Spleen (tissue), 11 donors: ENCODE data around the gene MYO1D. TPM values are rescaled to one million over a fixed set of nuclear protein-coding genes. Genes with fewer than 3 reads are reported as not detected.

Experiments
- DNase-seq: peaks from one replicate; pipeline ENCODE4 v3.0.0-alpha.2; 2020
- H3K27ac ChIP-seq, 8 donors: fragments of 200-600 bp; sonication (generic) in 7 of 8; 1 replicate in 4 of 8; 2 replicates in 4 of 8; pipeline versions ENCODE4 v1.5.0 to v1.8.0; 2016 to 2021; ENCODE audit warnings: inconsistent platforms in 4 of 8, mild to moderate bottlenecking in 4 of 8, moderate library complexity in 1 of 8
- H3K27me3 ChIP-seq, 7 donors: fragments of 200-600 bp; sonication (generic) in 6 of 7; replicated peaks in 1 of 7; 1 replicate in 4 of 7; 2 replicates in 3 of 7; pipeline versions ENCODE4 v1.5.0 to v1.8.0; 2016 to 2021; ENCODE audit warnings: inconsistent platforms in 3 of 7, mild to moderate bottlenecking in 1 of 7
- H3K36me3 ChIP-seq, 6 donors: fragments of 200-600 bp; sonication (generic) in 5 of 6; 1 replicate in 4 of 6; 2 replicates in 2 of 6; pipeline versions ENCODE4 v1.5.0 to v1.8.0; 2016 to 2021; ENCODE audit warnings: inconsistent platforms in 2 of 6
- H3K4me1 ChIP-seq, 6 donors: fragments of 200-600 bp; sonication (generic) in 5 of 6; 1 replicate in 3 of 6; 2 replicates in 3 of 6; pipeline versions ENCODE4 v1.5.0 to v1.8.0; 2016 to 2021; ENCODE audit warnings: inconsistent platforms in 3 of 6
- H3K4me3 ChIP-seq, 8 donors: fragments of 200-600 bp; sonication (generic) in 7 of 8; 1 replicate in 4 of 8; 2 replicates in 4 of 8; pipeline versions ENCODE4 v1.5.0 to v1.8.0; 2016 to 2021; ENCODE audit warnings: inconsistent platforms in 4 of 8, mild to moderate bottlenecking in 4 of 8, moderate library complexity in 2 of 8
- H3K9me3 ChIP-seq, 8 donors: fragments of 200-600 bp; sonication (generic) in 7 of 8; 1 replicate in 4 of 8; 2 replicates in 4 of 8; pipeline versions ENCODE4 v1.5.0 to v1.8.0; 2016 to 2021; ENCODE audit warnings: inconsistent platforms in 4 of 8
- POLR2A ChIP-seq, 3 donors: fragments of 450-650 bp; IDR thresholded peaks; one replicate each; pipeline ENCODE4 v1.5.1; 2017; ENCODE audit warnings: antibody characterized with exemption in 3 of 3, mild to moderate bottlenecking in 1 of 3
- POLR2AphosphoS5 ChIP-seq, 3 donors: sonication (generic); formaldehyde crosslinking; IDR thresholded peaks; one replicate each; pipeline ENCODE4 v1.5.1; 2017; ENCODE audit warnings: antibody characterized with exemption in 3 of 3
- WGBS, 5 donors: extraction: QIAGEN DNeasy Blood & Tissue Kit in 3 of 5; methylation state at CpG; one replicate each; pipeline versions ENCODE4 v1.1.5 to v1.1.7; 2013 to 2018; 5-methylcytosine and 5-hydroxymethylcytosine counted together
- intact Hi-C: fragments of 100-400 bp; cut with DNase I; formaldehyde crosslinking; loops from one replicate; pipeline ENCODE4 v1.15.0; 2023; ENCODE audit warnings: low total_unique reads
- polyA plus RNA-seq, 3 donors: library from polyadenylated mRNA; stranded (reverse); fragments of 200-250 nt; gene quantifications; one replicate each; pipeline ENCODE4 v1.2.1, GENCODE V29; 2013
- total RNA-seq, 7 donors: library from RNA; depleted of rRNA in 3 of 7; stranded (reverse); fragments of >200 nt in 3 of 7; fragmentation: NEBNext Ultra II Directional in 4 of 7; extraction: Animal tissue kit (Norgen Biotek cat#: 25700) in 4 of 7; gene quantifications; one replicate each; pipeline versions ENCODE4 v1.1.0 to v1.2.1, GENCODE V29; 2016 to 2021
- TF ChIP-seq, protein P1 (sequence below), 11 experiments: fragments of 200-600 bp in 7 of 11; fragments of 450-650 bp in 4 of 11; sonication (generic) in 4 of 11; IDR thresholded peaks in 8 of 11; conservative IDR thresholded peaks in 3 of 11; 1 replicate in 7 of 11; 2 replicates in 4 of 11; pipeline versions ENCODE4 v1.4.0 to v1.8.0; 2016 to 2021; ENCODE audit warnings: antibody characterized with exemption in 11 of 11, inconsistent platforms in 4 of 11, mild to moderate bottlenecking in 1 of 11
- donor health status: healthy with polysubstance abuse.
- donor health status: DM: no; HTN: no; CAD: no; lungs with moderate emphysema.
- donor health status: DM: no; HTN: no; CAD: no.
- donor health status: Bipolar disorder and iron deficiency.
- donor health status: healthy.
- donor health status: DM: no; HTN: no; CAD: no.
- donor health status: DM: yes; HTN: yes; CAD: no.

Gene MYO1D
- total and polyA plus RNA-seq, 10 donors, result 2.3 to 36.4 (median 23.4) TPM

DNA sequence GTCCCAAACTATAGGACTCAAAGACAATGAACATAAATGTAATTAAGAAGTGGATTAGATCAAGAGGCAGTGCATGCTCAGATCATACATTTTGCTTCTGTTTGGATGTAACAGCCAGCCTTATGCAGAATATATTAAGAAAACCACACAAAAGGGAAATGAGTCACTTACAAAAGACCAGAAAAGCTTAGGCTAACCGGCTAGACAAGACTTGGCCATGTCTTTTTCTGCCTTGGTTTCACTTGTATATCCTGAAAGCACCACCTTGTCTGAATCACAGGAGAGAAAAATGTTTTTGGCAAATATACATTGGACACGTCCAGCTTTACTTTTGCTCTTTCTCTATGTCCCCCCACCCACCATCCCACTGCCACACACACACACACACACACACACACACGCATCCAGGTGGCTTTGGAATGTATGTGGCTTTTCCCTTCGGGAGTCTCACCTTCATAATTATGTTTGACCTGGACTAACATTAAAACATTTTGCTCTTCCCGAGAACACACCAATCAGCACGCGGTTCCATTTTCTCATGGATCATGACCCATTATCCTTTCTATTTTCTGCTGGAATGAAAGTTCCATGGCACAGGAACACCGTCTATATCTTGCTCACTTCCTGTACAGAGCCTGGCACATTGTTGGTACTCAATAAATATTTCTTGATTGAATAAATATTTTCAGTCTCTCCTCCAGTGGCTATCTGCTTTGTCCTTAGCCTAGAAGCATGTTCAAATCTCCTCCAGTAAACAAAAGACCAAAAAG is 325.6 kb downstream of the MYO1D start:
- no peaks in the 10 kb centered on the region for H3K9me3 ChIP-seq
- H3K27me3 ChIP-seq, result no peaks in the 10 kb centered on the region
- H3K4me1 ChIP-seq, result peaks cover 0 to 50% (median 11%) of the 10 kb centered on the region in 6 donors
- TF ChIP-seq, protein P1, sequence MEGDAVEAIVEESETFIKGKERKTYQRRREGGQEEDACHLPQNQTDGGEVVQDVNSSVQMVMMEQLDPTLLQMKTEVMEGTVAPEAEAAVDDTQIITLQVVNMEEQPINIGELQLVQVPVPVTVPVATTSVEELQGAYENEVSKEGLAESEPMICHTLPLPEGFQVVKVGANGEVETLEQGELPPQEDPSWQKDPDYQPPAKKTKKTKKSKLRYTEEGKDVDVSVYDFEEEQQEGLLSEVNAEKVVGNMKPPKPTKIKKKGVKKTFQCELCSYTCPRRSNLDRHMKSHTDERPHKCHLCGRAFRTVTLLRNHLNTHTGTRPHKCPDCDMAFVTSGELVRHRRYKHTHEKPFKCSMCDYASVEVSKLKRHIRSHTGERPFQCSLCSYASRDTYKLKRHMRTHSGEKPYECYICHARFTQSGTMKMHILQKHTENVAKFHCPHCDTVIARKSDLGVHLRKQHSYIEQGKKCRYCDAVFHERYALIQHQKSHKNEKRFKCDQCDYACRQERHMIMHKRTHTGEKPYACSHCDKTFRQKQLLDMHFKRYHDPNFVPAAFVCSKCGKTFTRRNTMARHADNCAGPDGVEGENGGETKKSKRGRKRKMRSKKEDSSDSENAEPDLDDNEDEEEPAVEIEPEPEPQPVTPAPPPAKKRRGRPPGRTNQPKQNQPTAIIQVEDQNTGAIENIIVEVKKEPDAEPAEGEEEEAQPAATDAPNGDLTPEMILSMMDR (IDR thresholded peaks at IDR 0.05 in 8 of 11, conservative IDR thresholded peaks at IDR 0.05 in 3 of 11), result no peak
- TF ChIP-seq POLR2A (IDR thresholded peaks at IDR 0.05) (no peak), POLR2AphosphoS5 (IDR thresholded peaks at IDR 0.05) (no peak)
- no peak for DNase-seq
- 72 to 83% (median 78%) methylated on average over 8 of the region's 8 CpGs for WGBS, 5 donors
- H3K36me3 ChIP-seq, result peaks cover 0 to 3% (median 0%) of the 10 kb centered on the region in 6 donors
- intact Hi-C loops, result no loop called here
- peak overlapping the region in 1 of 8 donors; percentile 38 for H3K27ac ChIP-seq
- H3K4me3 ChIP-seq, result no peak overlapping the region

DNA sequence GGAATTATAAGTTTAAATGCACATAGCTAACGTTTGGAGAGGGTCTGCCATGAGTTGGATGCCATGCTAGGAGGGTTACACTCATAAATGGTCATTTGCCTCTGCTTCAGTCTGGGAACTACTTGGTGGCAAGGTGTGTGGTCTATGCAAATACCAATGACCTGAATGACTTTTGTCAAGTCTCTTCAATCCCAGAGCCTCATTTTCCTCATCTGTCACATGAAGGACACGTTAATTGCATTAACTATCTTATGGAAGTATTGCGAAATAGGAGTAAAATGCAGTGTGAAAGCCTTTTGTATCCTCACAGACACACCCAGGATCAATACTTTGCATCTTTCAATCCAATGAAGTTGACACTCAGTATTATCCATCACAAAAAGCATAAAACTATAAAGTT is 327.4 kb downstream of the MYO1D start:
- DNase-seq, result no peak
- H3K4me3 ChIP-seq, result no peak overlapping the region
- intact Hi-C loops, result no loop called here
- 79 to 89% (median 86%) methylated on average over 3 of the region's 3 CpGs for WGBS, 5 donors
- H3K9me3 ChIP-seq, result no peaks in the 10 kb centered on the region
- no peak overlapping the region for H3K27ac ChIP-seq
- H3K36me3 ChIP-seq, result peaks cover 0 to 3% (median 0%) of the 10 kb centered on the region in 6 donors
- TF ChIP-seq POLR2AphosphoS5 (IDR thresholded peaks at IDR 0.05) (no peak), POLR2A (IDR thresholded peaks at IDR 0.05) (no peak)
- TF ChIP-seq, protein P1 (IDR thresholded peaks at IDR 0.05 in 8 of 11, conservative IDR thresholded peaks at IDR 0.05 in 3 of 11), result no peak
- H3K27me3 ChIP-seq, result no peaks in the 10 kb centered on the region
- H3K4me1 ChIP-seq, result peaks cover 0 to 32% (median 7%) of the 10 kb centered on the region in 6 donors

DNA sequence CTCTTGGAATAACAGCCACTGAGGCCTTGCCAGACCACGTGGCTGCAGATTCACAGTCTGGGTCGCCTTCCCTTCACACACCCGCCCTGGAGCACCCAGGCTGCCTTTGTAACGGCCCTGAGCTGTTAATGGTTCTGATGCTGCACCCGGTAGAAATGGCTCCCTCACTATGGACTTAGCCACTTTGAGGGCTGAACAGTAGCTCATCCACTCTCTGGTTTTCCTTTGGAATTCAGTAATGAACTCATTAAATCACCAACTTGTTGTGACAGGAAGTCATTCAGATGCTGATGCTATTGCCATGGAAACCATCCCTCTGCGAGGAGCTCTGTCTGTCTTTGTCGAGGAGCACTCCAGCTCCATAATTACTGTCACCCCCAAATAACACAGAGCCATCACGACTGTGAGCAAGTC is 330.9 kb downstream of the MYO1D start:
- 56 to 74% (median 66%) methylated on average over 8 of the region's 8 CpGs for WGBS, 5 donors
- no peak overlapping the region for H3K27ac ChIP-seq
- H3K27me3 ChIP-seq, result no peaks in the 10 kb centered on the region
- TF ChIP-seq POLR2A (IDR thresholded peaks at IDR 0.05) (no peak), POLR2AphosphoS5 (IDR thresholded peaks at IDR 0.05) (no peak)
- TF ChIP-seq, protein P1 (IDR thresholded peaks at IDR 0.05 in 8 of 11, conservative IDR thresholded peaks at IDR 0.05 in 3 of 11), result no peak
- intact Hi-C loops, result no loop called here
- no peak overlapping the region for H3K4me3 ChIP-seq
- peaks cover 0 to 3% (median 0%) of the 10 kb centered on the region in 6 donors for H3K36me3 ChIP-seq
- peaks cover 0 to 9% (median 2%) of the 10 kb centered on the region in 6 donors for H3K4me1 ChIP-seq
- H3K9me3 ChIP-seq, result no peaks in the 10 kb centered on the region
- DNase-seq, result no peak

DNA sequence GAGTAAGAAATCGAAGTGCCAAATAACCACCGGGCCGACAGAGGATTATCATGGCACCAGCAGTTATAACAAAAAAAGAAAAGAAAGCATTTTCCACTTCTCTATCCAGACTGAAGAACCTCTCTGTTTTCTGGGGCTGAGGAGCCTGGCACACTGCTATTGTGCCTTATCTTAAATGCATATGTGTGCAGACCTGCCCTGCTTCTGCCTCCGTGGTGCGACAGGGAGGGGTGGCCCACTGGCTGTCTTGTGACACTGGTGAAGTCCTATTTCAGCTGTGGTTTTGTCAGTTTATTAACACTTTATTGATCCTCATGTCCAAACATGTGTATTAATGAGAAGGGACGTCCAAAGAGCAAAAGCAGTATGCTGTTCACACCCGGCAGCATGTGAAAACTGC is 334.7 kb downstream of the MYO1D start:
- H3K27ac ChIP-seq, result no peak overlapping the region
- H3K27me3 ChIP-seq, result no peaks in the 10 kb centered on the region
- no peaks in the 10 kb centered on the region for H3K9me3 ChIP-seq
- no peak for DNase-seq
- no peak overlapping the region for H3K4me3 ChIP-seq
- no peak for TF ChIP-seq POLR2AphosphoS5 (IDR thresholded peaks at IDR 0.05)
- TF ChIP-seq, protein P1 (IDR thresholded peaks at IDR 0.05 in 8 of 11, conservative IDR thresholded peaks at IDR 0.05 in 3 of 11), result no peak
- TF ChIP-seq POLR2A (IDR thresholded peaks at IDR 0.05), result no peak
- 88 to 94% (median 93%) methylated on average over 7 of the region's 7 CpGs for WGBS, 5 donors
- H3K4me1 ChIP-seq, result peaks cover 0 to 2% (median 0%) of the 10 kb centered on the region in 6 donors
- intact Hi-C loops, result no loop called here
- no peaks in the 10 kb centered on the region for H3K36me3 ChIP-seq
